ENCODE measurements around the gene OGFOD1.

The OGFOD1 gene

DNA sequence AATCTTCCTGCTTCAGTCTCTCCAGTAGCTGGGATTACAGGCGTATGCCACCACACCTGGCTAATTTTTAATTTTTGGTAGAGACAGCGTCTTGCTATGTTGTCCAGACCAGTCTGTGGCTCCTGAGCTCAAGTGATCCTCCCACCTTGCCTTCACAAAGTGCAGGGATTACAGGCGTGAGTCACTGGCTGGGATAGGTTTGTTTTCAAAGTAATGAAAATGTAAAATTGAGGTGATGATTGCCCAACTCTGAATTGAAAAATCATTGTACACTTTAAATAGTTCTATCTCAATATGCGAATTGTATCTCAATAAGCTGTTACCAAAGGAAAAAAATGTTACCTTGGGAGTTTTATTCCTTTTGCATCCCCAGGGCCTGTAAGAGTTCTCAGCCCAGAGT is 24.8 kb upstream of the OGFOD1 start:
- no peak for DNase-seq (ENCODE audit: low read depth in 3 of 3)

DNA sequence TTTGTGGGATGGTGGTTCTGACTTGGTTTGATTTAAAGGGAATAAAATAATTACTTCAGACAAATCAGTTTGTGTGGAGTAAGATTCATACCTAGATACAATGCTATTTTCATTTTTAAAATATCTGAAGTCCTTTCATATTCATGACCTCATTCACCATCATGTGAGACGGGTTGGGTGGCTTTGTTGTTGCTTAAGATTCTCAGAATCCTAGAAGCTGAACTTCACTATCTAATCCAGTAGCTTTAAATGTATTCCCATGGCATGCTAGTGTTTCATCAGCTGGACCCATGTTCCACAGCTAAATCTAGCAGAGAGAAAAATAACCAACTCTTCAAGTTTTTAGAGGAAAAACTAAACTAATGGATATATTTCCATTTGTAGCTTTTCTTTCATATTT is 23.3 kb upstream of the OGFOD1 start:
- no peak for DNase-seq (ENCODE audit: low read depth in 3 of 3)

DNA sequence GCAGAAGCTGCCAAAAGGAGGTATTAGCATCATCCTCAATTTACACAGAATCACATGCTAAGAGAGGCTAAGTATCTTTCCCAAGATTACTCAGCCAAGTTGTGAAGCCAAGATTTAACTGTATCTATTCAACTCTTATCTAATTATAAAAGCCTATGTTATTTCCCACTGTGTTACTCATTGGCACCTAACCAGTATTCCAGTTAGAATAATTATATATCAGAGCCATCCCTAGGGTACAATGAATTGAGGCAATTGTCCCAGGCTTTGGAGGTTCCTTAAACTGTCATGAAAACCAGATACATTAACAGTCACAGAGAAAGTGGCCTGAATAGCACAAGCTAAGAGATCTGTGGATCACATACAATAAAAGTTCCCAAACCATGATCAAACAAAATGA is 15.1 kb upstream of the OGFOD1 start:
- no peak for DNase-seq (ENCODE audit: low read depth in 3 of 3)

DNA sequence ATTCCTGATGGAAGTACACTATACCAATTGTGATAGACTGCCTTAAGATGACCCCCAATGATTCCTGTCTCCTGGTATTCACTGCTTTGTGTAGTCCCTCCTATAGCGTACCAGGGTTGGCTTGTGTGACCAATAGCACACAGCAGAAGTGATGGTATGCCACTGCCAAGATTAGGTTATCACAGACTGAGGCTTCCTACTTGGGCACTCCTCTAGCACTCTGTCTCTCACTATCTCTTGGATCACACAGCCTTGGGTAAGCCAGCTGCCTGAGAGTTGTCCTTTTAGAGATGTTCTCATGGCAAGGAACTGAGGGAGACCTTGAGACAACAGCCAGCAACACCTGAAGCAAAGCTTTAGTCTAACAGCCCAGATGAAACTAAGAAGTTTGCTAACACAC is 13.3 kb upstream of the OGFOD1 start:
- DNase-seq (ENCODE audit: low read depth in 3 of 3) = no peak

DNA sequence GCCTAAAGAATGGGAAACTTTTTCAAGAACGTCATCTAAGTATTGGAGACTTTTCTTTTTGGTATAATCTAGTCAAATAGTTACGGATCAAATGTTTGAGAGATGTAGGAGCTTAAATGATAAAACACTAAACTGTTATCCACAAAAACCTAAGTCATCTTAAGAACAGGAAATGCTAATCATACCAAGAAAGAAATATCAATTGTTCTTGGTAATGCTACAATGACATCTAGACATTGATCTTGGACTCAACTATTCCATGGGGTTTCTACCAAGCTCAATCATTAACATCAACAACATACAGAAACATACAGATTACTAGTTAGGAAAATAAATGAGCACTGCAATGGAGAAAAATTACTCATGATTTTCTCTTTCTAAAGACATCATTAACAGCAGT is 4.1 kb upstream of the OGFOD1 start:
- DNase-seq (ENCODE audit: low read depth in 3 of 3) = no peak

DNA sequence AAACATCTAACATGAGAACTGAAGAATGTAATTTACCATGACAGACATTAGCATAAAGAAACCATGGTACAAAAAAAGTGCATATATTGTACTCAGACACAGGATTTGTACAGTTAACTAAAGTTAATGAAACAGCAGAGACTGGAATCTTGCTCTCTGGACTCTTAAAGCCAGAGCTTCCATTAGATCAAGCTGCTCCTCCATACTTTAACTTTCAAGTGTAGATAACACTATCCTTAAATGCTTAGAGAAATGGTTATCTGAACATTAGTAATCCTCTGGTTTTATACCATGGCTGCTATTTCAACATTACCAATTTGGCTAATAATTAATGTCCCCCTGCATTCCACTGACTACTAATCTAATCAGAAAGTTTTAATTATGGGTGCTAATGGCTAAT is 3.3 kb upstream of the OGFOD1 start:
- no peak for DNase-seq (ENCODE audit: low read depth in 3 of 3)

DNA sequence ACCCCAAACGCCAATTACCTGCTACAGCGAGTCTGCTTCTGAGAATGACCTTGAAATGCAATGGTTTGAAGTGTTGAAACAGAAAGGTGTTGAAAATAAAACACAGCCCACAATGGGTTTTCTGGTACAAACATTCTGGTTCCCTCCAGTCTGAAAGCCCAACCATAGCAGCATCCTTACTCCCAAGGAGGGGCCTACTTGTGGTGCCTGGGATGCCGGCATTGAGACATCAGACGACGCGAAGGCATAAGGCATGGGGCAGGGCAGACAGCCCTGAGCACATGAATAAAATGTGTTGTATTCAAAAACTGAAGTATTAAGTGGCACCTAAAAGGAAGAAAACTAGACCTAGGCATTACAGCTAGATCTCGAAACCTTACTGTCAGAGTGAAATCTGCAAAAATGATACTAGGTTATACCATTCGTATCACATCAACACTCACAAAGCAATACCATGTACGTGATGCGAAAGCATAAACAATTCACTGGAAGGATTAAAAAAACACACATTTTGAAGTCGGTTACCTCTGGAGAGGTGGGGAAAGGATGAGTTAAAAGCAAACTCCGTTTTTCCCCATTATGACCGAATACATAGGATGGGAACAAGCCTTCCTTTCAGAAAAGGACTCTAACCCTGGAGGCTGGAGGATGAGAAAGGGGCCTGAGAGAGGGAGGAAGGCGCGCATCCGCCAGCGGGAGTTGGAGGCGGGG is 924 bp upstream of the OGFOD1 start:
- no peak for DNase-seq (ENCODE audit: low read depth in 3 of 3)

DNA sequence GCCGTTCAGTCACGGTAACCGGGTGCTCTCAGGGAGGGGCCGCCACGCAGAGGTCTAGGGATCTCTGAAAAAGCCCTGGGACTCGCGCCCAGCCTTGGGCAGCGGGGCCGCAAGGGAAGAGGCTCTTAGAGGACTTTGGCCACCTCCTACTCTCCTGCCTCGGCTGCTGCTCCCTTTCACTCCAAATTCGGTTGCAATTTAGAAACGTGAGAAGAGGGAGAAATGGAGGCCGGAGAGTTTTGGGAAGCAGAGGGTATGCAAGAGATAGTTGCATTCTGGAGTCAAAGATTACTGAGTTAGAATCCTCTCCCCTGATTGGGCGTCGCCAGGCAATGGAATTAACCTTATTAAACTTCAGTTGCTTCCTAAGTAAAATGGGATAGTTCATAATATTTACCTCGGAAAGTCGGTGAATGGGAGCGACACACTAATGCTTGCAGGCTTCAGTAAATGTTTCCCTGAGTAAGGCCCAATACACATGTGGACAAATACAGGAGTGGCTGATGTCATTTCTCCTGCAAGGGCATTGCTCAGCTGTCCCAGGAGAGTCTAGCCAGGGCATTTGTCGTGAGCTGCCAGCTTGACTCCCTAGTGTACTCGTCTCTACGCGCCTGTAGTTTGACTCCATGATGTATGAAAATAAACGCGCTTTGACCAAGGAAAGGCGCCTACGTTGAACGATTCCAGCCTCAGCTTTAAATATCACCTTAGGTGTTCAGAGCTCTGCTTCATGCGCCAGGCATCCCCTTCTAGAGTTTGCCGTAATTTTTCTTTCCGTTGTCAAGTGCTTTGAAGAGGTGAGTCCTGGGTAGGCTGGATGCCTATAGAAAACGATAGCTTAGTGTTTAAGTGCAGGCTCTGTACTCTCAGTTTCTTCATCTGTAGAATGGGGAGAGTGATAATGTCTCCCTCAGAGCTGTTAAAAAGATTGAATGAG is 667 bp downstream of the OGFOD1 start:
- no peak for DNase-seq (ENCODE audit: low read depth in 3 of 3)

DNA sequence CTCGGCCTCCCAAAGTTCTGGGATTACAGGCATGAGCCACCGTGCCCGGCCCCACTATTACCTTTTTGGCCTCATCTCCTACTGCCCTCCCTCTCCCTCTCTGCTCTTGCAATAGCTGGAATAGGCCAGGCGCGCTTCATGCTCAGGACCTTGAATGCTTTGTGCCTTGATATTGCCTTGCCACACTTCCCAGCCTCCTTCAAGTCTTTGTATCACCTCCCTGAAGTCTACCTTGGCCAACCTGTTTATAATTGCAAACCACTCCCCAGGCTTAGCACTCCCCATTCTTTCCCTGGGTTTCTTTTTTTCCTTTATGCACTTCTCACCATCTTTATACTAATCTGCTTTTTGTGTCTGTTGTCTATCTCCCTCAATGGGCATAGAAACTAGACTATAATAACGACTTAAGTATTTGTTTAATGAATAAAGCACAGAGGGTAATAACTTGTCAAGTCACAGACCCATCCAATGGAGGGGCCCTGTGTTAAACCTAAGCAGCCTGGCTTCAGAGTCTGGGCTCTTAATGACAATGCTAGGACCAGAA is 6.6 kb downstream of the OGFOD1 start:
- DNase-seq (ENCODE audit: low read depth in 3 of 3) = no peak

DNA sequence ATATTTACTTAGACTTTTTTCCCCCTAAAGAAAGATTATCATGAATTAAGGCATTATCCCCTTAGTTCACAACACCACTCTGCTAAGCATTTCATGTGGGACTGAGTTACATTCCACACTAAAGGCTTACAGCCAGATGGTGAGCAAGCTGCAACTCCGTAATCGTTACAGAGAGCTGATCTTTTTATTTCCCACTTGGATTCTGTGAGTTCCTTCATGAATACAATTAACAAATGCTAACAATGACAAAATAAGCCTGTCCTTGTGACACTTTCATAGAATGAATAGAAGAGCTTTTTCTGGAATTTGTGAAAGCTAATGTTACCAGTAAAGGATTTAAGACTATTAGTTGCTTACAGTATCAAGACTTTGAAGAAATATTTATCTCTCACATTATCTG is 8.7 kb downstream of the OGFOD1 start:
- no peak for DNase-seq (ENCODE audit: low read depth in 3 of 3)

DNA sequence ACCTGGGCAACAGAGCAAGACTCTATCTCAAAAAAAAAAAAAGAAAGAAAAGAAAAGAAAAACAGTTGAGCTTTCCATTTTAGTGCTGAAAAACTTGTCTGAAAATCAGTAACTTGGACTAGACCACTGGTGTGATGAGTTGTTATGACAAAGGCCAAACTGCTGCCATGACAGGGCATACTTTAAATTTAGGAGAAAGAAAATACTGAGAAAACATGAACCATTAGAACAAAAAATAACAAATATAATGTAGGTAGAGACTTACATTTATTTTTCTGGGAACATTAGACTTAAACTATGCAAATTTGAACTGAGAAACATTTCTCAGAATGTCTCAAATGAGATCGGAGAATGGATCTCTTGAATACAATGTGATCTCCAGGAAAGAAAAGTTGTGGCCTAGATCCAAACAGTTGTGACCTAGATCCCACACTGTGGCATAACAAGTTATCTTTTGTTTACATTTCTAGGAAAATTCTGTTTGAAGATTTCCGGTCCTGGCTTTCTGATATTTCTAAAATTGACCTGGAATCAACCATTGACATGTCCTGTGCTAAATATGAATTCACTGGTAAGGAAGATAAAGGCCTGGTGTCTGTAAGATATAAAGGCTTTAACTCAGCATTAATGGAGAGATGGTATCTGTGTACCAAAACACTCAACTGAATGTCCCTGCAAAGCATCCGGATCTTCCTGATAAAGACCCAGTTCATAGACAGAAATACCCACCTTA is 10.9 kb downstream of the OGFOD1 start:
- no peak for DNase-seq (ENCODE audit: low read depth in 3 of 3)

DNA sequence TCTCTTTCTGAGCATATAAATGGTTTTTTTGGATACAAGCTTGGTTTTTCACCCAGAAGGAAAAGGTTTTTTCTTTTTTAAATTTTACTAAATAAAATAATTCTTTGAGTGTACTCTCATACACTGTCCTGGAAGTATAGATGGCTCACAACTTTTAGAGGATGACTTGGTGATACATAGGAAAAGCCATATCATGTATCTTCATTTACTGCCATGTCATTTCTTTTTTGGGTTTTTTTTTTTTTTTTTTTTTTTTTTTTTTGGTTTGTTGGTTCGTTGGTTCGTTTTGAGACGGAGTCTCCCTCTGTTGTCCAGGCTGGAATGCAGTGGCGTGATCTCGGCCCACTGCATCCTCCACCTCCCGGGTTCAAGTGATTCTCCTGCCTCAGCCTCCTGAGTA is 11.8 kb downstream of the OGFOD1 start:
- no peak for DNase-seq (ENCODE audit: low read depth in 3 of 3)

DNA sequence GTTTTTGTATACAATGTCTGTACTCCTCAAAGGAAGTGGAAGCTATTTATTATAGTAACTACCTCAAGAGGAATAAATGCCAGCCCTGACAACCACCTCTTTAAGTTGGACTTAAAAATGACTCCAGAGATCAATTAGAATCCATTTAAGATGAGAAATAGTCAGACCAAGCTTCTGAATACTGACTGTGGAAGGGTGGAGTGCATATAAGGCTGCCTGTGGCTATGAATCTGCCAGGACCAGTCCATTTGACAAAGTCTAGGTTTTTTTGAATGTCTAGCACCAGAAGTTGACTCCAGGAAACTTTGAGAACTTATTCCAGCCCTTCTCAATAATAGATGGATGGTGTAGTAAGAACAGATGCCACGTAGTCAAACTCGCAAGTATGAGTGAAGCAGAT is 15.0 kb downstream of the OGFOD1 start:
- DNase-seq (ENCODE audit: low read depth in 3 of 3) = no peak

DNA sequence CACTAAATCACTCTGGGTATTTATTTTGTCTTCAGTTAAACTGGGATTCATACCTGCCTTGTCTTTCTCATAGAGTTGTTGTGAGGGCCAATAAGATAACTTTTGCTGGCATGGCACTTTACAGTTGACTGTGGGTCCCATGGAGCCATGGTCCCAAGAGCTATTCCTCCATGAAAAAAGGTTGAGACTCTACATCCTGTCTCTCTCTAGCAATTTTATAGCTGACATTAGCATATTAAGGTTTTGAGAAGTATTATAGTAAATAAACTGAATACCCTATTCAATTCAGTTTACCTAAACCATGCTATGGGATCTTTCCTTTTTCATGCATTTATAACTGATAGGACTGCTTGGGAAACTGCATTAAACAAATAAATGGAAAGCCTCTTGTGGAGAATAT is 17.4 kb downstream of the OGFOD1 start:
- DNase-seq (ENCODE audit: low read depth in 3 of 3) = no peak

DNA sequence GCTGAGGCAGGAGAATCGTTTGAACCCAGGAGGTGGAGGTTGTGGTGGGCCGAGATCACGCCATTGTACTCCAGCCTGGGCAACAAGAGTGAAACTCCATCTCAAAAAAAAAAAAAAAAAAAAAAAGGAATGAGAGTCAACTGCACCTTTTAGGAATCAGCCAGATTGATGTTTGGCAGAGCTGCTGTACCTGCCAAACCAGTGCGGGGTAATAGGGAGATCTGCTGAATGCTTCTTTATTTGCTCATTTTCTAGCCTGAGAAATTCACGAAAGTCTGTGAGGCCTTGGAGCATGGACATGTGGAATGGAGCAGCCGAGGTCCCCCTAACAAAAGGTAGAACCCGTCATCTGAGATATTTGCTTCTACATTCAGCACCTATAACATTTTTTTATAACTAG is 18.4 kb downstream of the OGFOD1 start:
- no peak for DNase-seq (ENCODE audit: low read depth in 3 of 3)

DNA sequence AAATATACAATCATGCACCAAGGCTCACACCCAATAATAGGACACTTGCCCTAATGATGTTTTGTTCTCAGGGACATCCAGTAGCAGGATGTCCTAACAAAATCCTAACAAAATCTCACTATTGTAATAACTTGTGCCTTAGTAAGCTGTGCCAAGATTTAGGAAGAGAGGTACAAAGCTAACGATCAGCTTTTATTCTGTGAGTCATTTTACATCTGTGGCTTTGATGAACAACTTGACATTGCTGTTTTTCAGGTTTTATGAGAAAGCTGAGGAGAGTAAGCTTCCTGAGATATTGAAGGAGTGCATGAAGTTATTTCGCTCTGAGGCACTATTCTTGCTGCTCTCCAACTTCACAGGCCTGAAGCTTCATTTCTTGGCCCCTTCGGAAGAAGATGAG is 18.9 kb downstream of the OGFOD1 start:
- no peak for DNase-seq (ENCODE audit: low read depth in 3 of 3)

DNA sequence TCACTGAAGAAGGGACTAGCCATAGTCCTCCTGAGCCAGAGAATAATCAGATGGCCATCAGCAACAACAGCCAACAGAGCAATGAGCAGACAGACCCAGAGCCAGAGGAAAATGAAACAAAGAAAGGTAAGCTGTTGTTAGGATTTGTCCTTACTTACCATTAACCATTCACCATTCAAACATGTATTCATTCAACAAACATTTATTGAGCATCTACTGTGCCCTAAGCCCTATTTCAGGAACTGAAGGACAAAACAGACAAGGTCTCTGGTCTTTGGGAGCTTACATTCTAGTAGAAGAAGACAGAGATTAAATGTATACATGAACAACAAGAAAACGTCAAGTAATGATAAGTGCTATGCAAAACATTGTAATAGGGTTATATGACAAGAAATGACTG is 19.3 kb downstream of the OGFOD1 start:
- DNase-seq (ENCODE audit: low read depth in 3 of 3) = no peak

DNA sequence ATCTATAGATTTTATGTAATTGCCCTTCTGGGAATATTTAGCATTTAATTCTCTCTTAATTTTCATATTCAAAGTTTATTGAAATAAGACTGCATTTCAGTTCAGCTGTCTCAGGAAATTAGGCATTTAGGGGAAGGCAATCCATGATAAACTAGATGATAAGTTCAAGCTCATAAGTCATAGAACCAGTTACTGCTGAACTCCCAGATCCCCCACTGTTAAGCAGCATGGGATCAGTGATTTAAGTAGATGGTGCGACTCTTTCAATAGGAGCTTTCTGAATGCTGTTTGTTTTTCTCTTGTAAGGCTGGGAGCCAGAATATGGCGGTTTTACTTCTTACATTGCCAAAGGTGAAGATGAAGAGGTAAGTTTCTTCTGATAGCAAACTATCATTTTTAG is 23.8 kb downstream of the OGFOD1 start:
- DNase-seq (ENCODE audit: low read depth in 3 of 3) = no peak

DNA sequence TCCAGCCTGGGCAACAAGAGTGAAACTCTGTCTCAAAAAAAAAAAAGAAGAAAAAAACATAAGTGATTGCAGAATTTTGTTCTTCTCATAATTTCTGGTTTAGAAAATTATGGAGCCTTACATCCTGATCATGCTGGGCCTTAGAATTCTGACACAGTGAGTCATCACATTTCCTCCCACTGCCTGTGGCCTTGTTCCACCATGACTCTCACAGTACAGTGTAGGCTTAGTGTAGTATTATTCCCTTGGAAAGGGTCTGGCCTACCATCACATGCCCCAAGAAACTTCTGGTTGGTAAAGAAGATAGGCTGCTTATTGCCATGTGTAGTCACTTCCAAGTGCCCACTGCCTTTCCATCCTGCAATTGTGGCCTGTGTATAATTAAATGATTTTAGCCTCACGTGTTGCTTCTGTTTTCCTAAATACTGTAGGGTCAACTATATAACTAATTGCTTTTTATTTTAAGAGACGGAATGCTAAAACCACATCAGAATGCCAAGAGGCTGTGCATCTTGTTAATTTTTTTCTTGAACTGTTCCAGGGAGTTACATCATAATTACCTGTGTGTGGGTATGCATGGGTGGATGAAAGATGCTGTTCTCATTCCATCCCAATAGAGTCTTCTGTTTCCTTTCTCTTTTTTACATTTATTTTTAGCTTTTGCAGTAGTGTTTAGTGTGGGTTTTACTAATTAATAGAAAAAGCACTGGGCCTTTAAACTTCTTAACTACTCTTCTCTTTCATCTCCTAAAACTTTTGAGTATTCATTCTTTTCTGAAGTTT is 25.9 kb downstream of the OGFOD1 start:
- no peak for DNase-seq (ENCODE audit: low read depth in 3 of 3)

DNA sequence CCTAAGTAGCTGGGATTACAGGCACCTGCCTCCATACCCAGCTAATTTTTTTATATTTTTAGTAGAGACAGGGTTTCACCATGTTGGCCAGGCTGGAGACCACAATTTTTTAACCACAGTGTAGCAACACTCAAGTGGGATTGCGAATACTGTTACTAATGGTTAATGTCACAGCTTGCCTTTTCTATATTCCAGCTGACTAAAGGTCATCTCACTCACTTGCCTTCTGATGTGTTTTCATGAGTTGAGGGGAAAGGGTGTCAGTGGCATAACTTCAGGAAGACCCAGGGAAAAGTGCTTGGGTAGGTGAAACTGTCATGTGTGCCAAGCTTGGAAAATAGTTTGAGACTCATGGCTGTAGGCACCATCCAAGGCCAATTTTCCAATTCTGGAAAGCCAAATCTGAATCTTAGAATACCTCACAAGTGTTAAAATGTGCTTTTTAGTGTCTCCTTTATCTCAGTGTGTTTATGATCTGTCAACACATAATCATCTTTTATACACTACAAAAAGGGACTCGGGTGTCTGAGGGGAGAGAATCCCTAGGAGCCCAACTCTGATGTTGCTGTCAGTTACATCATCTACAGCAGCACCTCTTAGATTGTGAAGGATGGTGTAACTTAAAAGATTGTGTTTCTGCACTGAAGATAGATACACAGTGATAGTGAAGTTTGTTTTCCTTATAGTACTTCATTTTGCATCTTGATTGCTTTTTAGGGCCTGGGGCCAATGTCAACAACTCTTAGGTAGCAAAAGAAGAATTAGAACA is 27.1 kb downstream of the OGFOD1 start:
- no peak for DNase-seq (ENCODE audit: low read depth in 3 of 3)

DNA sequence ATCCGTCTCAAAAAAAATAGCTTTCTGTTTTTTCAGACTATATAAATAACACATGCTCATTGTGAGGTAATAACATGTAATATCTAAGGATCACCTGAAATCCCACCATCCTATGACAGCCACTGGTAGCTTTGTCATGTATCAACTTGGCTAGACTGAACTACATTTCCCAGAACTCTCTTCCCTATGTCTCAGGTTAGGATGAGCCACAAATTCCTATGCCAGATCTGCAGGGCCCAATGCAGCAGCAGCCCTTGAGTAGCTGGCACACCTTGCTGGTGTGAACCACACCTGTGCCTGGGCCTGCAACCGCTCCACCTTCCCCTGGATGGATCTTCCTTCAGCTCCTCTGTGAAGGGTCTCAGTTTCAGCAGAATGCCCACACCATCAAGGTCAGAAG is 28.1 kb downstream of the OGFOD1 start:
- DNase-seq (ENCODE audit: low read depth in 3 of 3) = no peak

Data from stimulated activated CD4-positive, alpha-beta T cell treated with anti-CD3 and anti-CD28 coated beads, TNF-alpha, amount 100 ng/mL, for 48 hours (primary cell).